A549 (cell line): ENCODE results near the gene STRIP2. TPM values are rescaled to one million over a fixed set of nuclear protein-coding genes. Genes with fewer than 3 reads are reported as not detected.

Experiments used
- ATAC-seq, 2 experiments: fragments of 200-7000 bp in 1 of 2; fragments of >200 bp in 1 of 2; cut with Nextera tagmentation in 1 of 2; cut with Tn5 transposase in 1 of 2; 3 replicates each; pipeline versions ENCODE4 v1.8.0 to v1.9.1; 2018 to 2020; ENCODE audit warnings: mild to moderate bottlenecking in 1 of 2, moderate library complexity in 1 of 2
- CTCF ChIA-PET: fragments of 300-600 bp; sonication (Branson Sonifier 250); formaldehyde crosslinking; extraction: SDS; loops from one replicate; lab custom pipeline; 2021; ENCODE audit warnings: antibody characterized with exemption, inconsistent platforms; lab: Yijun Ruan, JAX
- POLR2A ChIA-PET: fragments of 350-600 bp; formaldehyde crosslinking; extraction: SDS; loops from one replicate; lab custom pipeline; 2021; ENCODE audit warnings: antibody characterized with exemption, inconsistent platforms; lab: Yijun Ruan, JAX
- DNase-seq, 2 experiments: peaks; one replicate each; pipeline versions ENCODE4 v3.0.0 to v3.0.0-alpha.2; 2011 to 2016; ENCODE audit warnings: low read depth in 1 of 2, low spot score in 1 of 2
- FAIRE-seq: peaks from 2 replicates; lab custom pipeline; 2011; peaks lifted over from hg19 to GRCh38; lab: Jason Lieb, UNC
- H3K27ac ChIP-seq, 2 experiments: fragments of >200 bp; sonication (Bioruptor Twin); formaldehyde crosslinking; 3 replicates each; pipeline ENCODE4 v1.5.1; 2016 to 2017
- H3K4me1 ChIP-seq: fragments of >200 bp; sonication (Bioruptor Twin); formaldehyde crosslinking; 3 replicates; pipeline ENCODE4 v1.6.1; 2016
- H3K4me2 ChIP-seq: fragments of >200 bp; sonication (Bioruptor Twin); formaldehyde crosslinking; 3 replicates; pipeline ENCODE4 v1.6.1; 2016
- H3K4me3 ChIP-seq: fragments of >200 bp; sonication (Bioruptor Twin); formaldehyde crosslinking; 3 replicates; pipeline ENCODE4 v1.5.1; 2016
- H3K9me3 ChIP-seq: fragments of >200 bp; sonication (Bioruptor Twin); formaldehyde crosslinking; 3 replicates; pipeline ENCODE4 v1.6.1; 2016
- BCL3 ChIP-seq: fragments of >200 bp; sonication (Bioruptor Twin); formaldehyde crosslinking; IDR thresholded peaks from 3 replicates; pipeline ENCODE4 v1.6.1; 2016
- CBX2 ChIP-seq: fragments of 200-600 bp; sonication (generic); IDR thresholded peaks from 2 replicates; pipeline ENCODE4 v1.6.1; 2016; ENCODE audit warnings: low read depth, mild to moderate bottlenecking, borderline replicate concordance
- CBX8 ChIP-seq: fragments of 200-600 bp; sonication (generic); IDR thresholded peaks from 2 replicates; pipeline ENCODE4 v1.6.1; 2016
- EHMT2 ChIP-seq: fragments of 200-600 bp; sonication (generic); IDR thresholded peaks from 2 replicates; pipeline ENCODE4 v1.6.1; 2016; ENCODE audit warnings: antibody characterized with exemption, low read depth, mild to moderate bottlenecking, moderate library complexity
- EP300 ChIP-seq, 2 experiments: fragments of >200 bp; sonication (Bioruptor Twin); formaldehyde crosslinking; IDR thresholded peaks; 2 replicates in 1 of 2; 3 replicates in 1 of 2; pipeline ENCODE4 v1.6.1; 2016 to 2017
- ESRRA ChIP-seq: fragments of 150-350 bp; IDR thresholded peaks from 2 replicates; pipeline ENCODE4 v1.6.1; 2014; ENCODE audit warnings: mild to moderate bottlenecking, low read length, borderline replicate concordance
- FOXS1 ChIP-seq: fragments of 250-450 bp; sonication (Bioruptor Pico); IDR thresholded peaks from 2 replicates; pipeline ENCODE4 v1.5.0; 2020; ENCODE audit warnings: mild to moderate bottlenecking, moderate library complexity
- HDAC2 ChIP-seq: fragments of 200-600 bp; sonication (generic); IDR thresholded peaks from 2 replicates; pipeline ENCODE4 v1.6.1; 2016
- HES2 ChIP-seq: fragments of >200 bp; sonication (Bioruptor Twin); formaldehyde crosslinking; IDR thresholded peaks from 2 replicates; pipeline ENCODE4 v1.6.1; 2016
- JUNB ChIP-seq: fragments of >200 bp; sonication (Bioruptor Twin); formaldehyde crosslinking; IDR thresholded peaks from 2 replicates; pipeline ENCODE4 v1.6.1; 2016
- KDM1A ChIP-seq: fragments of 200-600 bp; sonication (generic); IDR thresholded peaks from 2 replicates; pipeline ENCODE4 v1.6.1; 2016; ENCODE audit warnings: low read depth, mild to moderate bottlenecking
- MAX ChIP-seq: IDR thresholded peaks from 2 replicates; pipeline ENCODE4 v1.6.1; 2012
- MYC ChIP-seq: IDR thresholded peaks from 2 replicates; pipeline ENCODE4 v1.6.1; 2012; ENCODE audit warnings: mild to moderate bottlenecking, inconsistent platforms, low read length, improper control_type of control experiment, borderline replicate concordance
- NFE2L2 ChIP-seq: fragments of 150-350 bp; conservative IDR thresholded peaks from 2 replicates; pipeline ENCODE4 v1.6.1; 2014; ENCODE audit warnings: low read length
- NPAS2 ChIP-seq: fragments of 250-450 bp; sonication (Bioruptor Pico); IDR thresholded peaks from 2 replicates; pipeline ENCODE4 v1.8.0; 2022; ENCODE audit warnings: mild to moderate bottlenecking, moderate library complexity, borderline replicate concordance
- NR3C1 ChIP-seq: fragments of >200 bp; sonication (Bioruptor Twin); formaldehyde crosslinking; IDR thresholded peaks from 3 replicates; pipeline ENCODE4 v1.6.1; 2017
- RARB ChIP-seq: fragments of 250-450 bp; sonication (Bioruptor Pico); IDR thresholded peaks from 2 replicates; pipeline ENCODE4 v1.8.0; 2021; ENCODE audit warnings: mild to moderate bottlenecking, moderate library complexity
- RCOR1 ChIP-seq: fragments of 150-350 bp; IDR thresholded peaks from 2 replicates; pipeline ENCODE4 v1.6.1; 2014; ENCODE audit warnings: antibody characterized with exemption, low read length, low read depth
- REST ChIP-seq: fragments of 200-600 bp; sonication (generic); IDR thresholded peaks from 2 replicates; pipeline ENCODE4 v1.6.1; 2016; ENCODE audit warnings: antibody characterized with exemption, mild to moderate bottlenecking, moderate library complexity
- RFX5 ChIP-seq: fragments of 450-650 bp; IDR thresholded peaks from 2 replicates; pipeline ENCODE4 v1.7.1; 2014; ENCODE audit warnings: antibody characterized with exemption, mild to moderate bottlenecking, moderate library complexity
- SMC3 ChIP-seq: fragments of >200 bp; sonication (Bioruptor Twin); formaldehyde crosslinking; IDR thresholded peaks from 3 replicates; pipeline ENCODE4 v1.6.1; 2018; ENCODE audit warnings: inconsistent platforms
- SREBF2 ChIP-seq: fragments of 450-650 bp; IDR thresholded peaks from 2 replicates; pipeline ENCODE4 v1.6.1; 2014; ENCODE audit warnings: mild to moderate bottlenecking, moderate library complexity
- TFCP2L1 ChIP-seq: fragments of 250-450 bp; sonication (Bioruptor Pico); IDR thresholded peaks from 2 replicates; pipeline ENCODE4 v1.5.0; 2021; ENCODE audit warnings: mild to moderate bottlenecking
- ZC3H11A ChIP-seq: fragments of 450-650 bp; IDR thresholded peaks from 2 replicates; pipeline ENCODE4 v1.6.1; 2014; ENCODE audit warnings: antibody characterized with exemption, mild to moderate bottlenecking
- ZFP36 ChIP-seq: fragments of 450-650 bp; IDR thresholded peaks from 2 replicates; pipeline ENCODE4 v1.6.1; 2014; ENCODE audit warnings: borderline replicate concordance; ENCODE audit not compliant: partially characterized antibody
- ZNF302 ChIP-seq: fragments of 250-450 bp; sonication (Bioruptor Pico); IDR thresholded peaks from 2 replicates; pipeline ENCODE4 v1.9.0; 2021; ENCODE audit warnings: inconsistent platforms, mild to moderate bottlenecking, moderate library complexity
- WGBS: methylation state at CpG from one replicate; pipeline ENCODE4 v1.1.6; 2017; ENCODE audit errors: missing lambda C conversion rate; 5-methylcytosine and 5-hydroxymethylcytosine counted together
- polyA plus RNA-seq, 4 experiments: library from polyadenylated mRNA; depleted of rRNA in 3 of 4; stranded (reverse); fragments of >200 nt; fragmentation: RNase III in 1 of 4; extraction: RNeasy Plus Mini Kit Qiagen cat#74134 plus additional on column Dnase treatment in 1 of 4; gene quantifications; 2 replicates in 3 of 4; 3 replicates in 1 of 4; pipeline ENCODE4 v1.2.3, GENCODE V29; 2011 to 2017
- TF ChIP-seq, protein P1 (sequence below): IDR thresholded peaks from 2 replicates; pipeline ENCODE4 v1.6.1; 2012; ENCODE audit warnings: low read depth, borderline replicate concordance
- TF ChIP-seq, protein P2 (sequence below): IDR thresholded peaks from 2 replicates; pipeline ENCODE4 v1.6.1; 2012

The STRIP2 gene
- polyA plus RNA-seq, 2 of the 4 experiments (the other 2 are of a cell fraction), result 4.9 to 7.2 TPM

- Histone ChIP-seq H3K9me3 (no peaks in the 10 kb centered on the region), H3K27ac (no peak overlapping the region), H3K4me2 (no peak overlapping the region), H3K4me3 (no peak overlapping the region), H3K4me1 (0 out of 3 replicates have a peak, but pooled peaks cover 3% of the 10 kb centered on the region)
- ATAC-seq (no peak), DNase-seq (peak in 1 of 2 experiments; percentile 11), FAIRE-seq (no peak)
- WGBS, result 100% methylated on average over 2 of the region's 2 CpGs
- CTCF ChIA-PET, result interaction anchor here (0.7 to 1.1 kb wide), 2 partner anchors 9 to 307 kb away, joined by 3 read pairs; no protein-coding TSS in a partner anchor
- POLR2A ChIA-PET, result no interaction called here
- TF ChIP-seq TFCP2L1 (no peak), RFX5 (no peak), BCL3 (no peak), NPAS2 (CRISPR knock-in tag) (no peak), FOXS1 (CRISPR knock-in tag) (no peak), HDAC2 (no peak), MYC (no peak), EHMT2 (no peak), ESRRA (no peak), JUNB (no peak), ZC3H11A (no peak)
These were observed 10.4 kb upstream of the STRIP2 start for GRCh38 chr7:129423700-129424410.

DNA sequence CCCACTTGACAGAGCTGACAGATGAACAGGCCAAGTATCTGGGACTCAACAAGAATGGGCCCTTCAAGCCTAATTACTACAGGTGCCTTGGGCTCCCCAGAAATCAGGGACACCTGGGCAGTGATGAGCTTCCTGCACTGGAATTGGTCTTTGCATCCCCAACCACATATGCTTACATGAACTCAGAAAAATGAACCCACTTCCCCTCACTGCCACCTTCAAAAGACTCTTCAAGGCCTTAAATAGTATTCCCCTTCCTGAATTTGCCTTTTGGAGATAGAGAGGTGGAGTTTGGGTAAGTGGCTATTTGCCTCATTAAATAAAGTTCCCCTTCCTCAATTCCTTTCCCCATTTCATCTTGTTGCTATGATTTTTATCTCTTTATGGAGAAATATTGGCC, 7.8 kb upstream of the STRIP2 start:
- ATAC-seq (no peak), FAIRE-seq (no peak), DNase-seq (no peak)
- H3K4me1 ChIP-seq, result 0 out of 3 replicates have a peak, but pooled peaks cover 3% of the 10 kb centered on the region
- ChIA-PET CTCF (interaction anchor here (0.8 to 2.5 kb wide), 3 partner anchors 12 to 59 kb away, joined by 3 to 13 read pairs (median 3); no protein-coding TSS in a partner anchor), POLR2A (no interaction called here)
- no peak overlapping the region for H3K27ac ChIP-seq
- no peaks in the 10 kb centered on the region for H3K9me3 ChIP-seq
- no peak overlapping the region for H3K4me3 ChIP-seq
- TF ChIP-seq ESRRA, result no peak
- TF ChIP-seq RARB (CRISPR knock-in tag), result no peak
- TF ChIP-seq EP300 (IDR thresholded peaks at IDR 0.05), result no peak
- TF ChIP-seq, protein P1, sequence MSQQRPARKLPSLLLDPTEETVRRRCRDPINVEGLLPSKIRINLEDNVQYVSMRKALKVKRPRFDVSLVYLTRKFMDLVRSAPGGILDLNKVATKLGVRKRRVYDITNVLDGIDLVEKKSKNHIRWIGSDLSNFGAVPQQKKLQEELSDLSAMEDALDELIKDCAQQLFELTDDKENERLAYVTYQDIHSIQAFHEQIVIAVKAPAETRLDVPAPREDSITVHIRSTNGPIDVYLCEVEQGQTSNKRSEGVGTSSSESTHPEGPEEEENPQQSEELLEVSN, result no peak
- no peak for TF ChIP-seq NFE2L2
- no peak for TF ChIP-seq ZNF302 (CRISPR knock-in tag)
- no peak for TF ChIP-seq HES2
- TF ChIP-seq MAX, result no peak
- no peak for TF ChIP-seq KDM1A
- TF ChIP-seq CBX2, result no peak
- TF ChIP-seq HDAC2, result no peak
- TF ChIP-seq CBX8, result no peak
- no peak overlapping the region for H3K4me2 ChIP-seq

DNA sequence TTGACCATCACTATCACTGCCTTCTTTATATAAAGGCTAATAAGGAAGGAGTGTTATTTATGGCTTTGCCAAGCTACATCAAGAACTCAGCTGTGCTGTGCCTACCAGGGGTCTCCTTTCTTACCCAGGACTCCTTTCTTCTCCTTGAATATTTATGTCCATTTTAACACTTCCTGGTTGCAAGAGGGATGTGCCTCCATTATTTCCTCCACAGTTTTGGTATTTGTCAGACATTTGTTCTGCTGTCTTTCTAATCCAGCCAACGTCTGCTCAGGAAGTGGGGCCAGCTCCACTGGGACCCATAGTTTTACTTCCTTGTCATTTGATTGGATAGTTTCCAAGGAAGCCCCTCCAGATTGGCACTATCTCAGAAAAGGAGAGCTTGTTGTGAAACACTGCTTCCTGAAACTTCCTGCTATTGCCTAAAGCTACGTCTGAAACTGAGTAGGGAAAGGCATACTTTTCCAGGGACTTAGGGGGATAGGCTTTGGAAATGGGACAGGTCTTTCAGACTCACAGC, 6.6 kb upstream of the STRIP2 start:
- FAIRE-seq, result no peak
- ATAC-seq, result no peak
- ChIA-PET CTCF (interaction anchor here (1.2 kb wide), 2 partner anchors 19 to 209 kb away, joined by 3 read pairs; no protein-coding TSS in a partner anchor), POLR2A (no interaction called here)
- 70% methylated on average over 2 of the region's 2 CpGs for WGBS
- Histone ChIP-seq H3K4me1 (0 out of 3 replicates have a peak, but pooled peaks cover 3% of the 10 kb centered on the region), H3K27ac (no peak overlapping the region)
- no peak for DNase-seq
- TF ChIP-seq REST, result no peak
- TF ChIP-seq RCOR1, result no peak
- no peak for TF ChIP-seq SREBF2
- TF ChIP-seq SMC3, result no peak
- TF ChIP-seq ZFP36, result no peak
- TF ChIP-seq, protein P2, sequence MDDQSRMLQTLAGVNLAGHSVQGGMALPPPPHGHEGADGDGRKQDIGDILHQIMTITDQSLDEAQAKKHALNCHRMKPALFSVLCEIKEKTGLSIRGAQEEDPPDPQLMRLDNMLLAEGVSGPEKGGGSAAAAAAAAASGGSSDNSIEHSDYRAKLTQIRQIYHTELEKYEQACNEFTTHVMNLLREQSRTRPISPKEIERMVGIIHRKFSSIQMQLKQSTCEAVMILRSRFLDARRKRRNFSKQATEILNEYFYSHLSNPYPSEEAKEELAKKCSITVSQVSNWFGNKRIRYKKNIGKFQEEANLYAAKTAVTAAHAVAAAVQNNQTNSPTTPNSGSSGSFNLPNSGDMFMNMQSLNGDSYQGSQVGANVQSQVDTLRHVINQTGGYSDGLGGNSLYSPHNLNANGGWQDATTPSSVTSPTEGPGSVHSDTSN, result no peak
- TF ChIP-seq NR3C1, result no peak
- TF ChIP-seq, all 56 proteins: peak for 0
- Histone ChIP-seq H3K4me2 (no peak overlapping the region), H3K4me3 (no peak overlapping the region), H3K9me3 (no peaks in the 10 kb centered on the region)
